AG04449 (cell line): ENCODE results near the gene GBX1.
A peak's percentile ranks its signal among the peaks of the same experiment; 100 is the strongest.

Experiments used
- CTCF ChIA-PET: fragments of 350-600 bp; formaldehyde crosslinking; extraction: SDS; loops from one replicate; lab custom pipeline; 2021; ENCODE audit warnings: antibody characterized with exemption; lab: Yijun Ruan, JAX
- POLR2A ChIA-PET: fragments of 400-600, 350-600 bp; formaldehyde crosslinking; extraction: SDS; loops from one replicate; lab custom pipeline; 2020; ENCODE audit warnings: antibody characterized with exemption, inconsistent platforms; lab: Yijun Ruan, JAX
- DNase-seq: peaks from one replicate; pipeline ENCODE4 v3.0.0-alpha.2; 2010; ENCODE audit warnings: low read depth, low spot score
- H3K4me3 ChIP-seq: 2 replicates; pipeline ENCODE4 v1.5.1; 2011; ENCODE audit warnings: low read depth, mild to moderate bottlenecking, control low read depth, low read length
- CTCF ChIP-seq: IDR thresholded peaks from one replicate; pipeline ENCODE4 v1.5.1; 2011; ENCODE audit warnings: mild to moderate bottlenecking, moderate library complexity, low read length, control low read depth, inconsistent platforms; ENCODE audit not compliant: insufficient read depth; ENCODE audit errors: missing control alignments

Gene GBX1

GRCh38 chr7:151174246-151175046 lies 7.0 kb upstream of the GBX1 start:
- no peak for TF ChIP-seq CTCF
- CTCF ChIA-PET: interaction anchor here (1.0 to 4.2 kb wide), 7 partner anchors 8 to 112 kb away, joined by 3 to 19 read pairs (median 4); no protein-coding TSS in a partner anchor
- DNase-seq: no peak
- POLR2A ChIA-PET: no interaction called here
- no peak overlapping the region for H3K4me3 ChIP-seq

DNA sequence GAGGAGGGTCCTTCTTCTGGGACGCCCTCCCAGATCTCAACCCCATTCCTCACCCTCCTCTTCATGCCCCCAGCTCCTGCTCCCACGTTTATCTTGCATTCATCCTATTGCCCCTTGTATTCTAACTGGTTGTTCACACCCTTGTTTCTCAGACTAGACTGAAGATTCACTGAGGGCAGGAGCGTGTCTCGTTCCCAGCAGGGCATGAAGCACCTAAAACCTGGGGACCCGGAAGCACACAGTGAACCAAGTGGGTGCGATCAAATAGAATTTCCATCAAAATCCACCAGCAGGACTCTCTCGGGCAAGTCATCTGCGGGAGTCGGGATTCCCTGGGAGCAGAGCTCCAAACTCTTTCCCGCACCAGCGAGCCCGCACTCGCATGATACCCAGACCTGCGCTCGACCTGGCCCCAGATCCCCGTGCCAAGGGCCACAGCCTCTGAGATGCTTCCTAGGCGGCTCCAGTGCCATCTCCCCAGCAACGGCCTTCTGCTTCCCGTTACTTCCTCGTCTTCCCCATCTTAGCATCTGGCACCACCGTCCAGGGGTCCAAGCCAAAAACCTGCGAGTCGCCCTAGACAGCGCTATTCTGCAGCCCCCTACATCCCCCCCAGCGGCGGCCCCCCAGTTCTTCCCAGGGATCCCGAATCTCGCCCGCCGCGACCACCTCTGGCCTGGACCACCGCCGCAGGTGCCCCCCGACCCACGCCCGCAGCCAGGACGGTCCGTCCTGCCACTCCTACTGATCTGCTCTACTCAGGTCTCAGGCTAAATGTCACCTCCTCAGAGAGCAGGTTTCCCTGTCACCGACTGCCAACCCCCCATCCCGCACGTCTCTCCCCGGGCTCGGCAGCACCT lies 6.1 kb upstream of the GBX1 start:
- no peak overlapping the region for H3K4me3 ChIP-seq
- POLR2A ChIA-PET: no interaction called here
- no peak for TF ChIP-seq CTCF
- CTCF ChIA-PET: interaction anchor here (0.6 to 1.3 kb wide), 10 partner anchors 9 to 211 kb away, joined by 3 to 8 read pairs (median 3); no protein-coding TSS in a partner anchor
- DNase-seq: no peak

GRCh38 chr7:151172273-151173141 lies 5.0 kb upstream of the GBX1 start:
- no peak overlapping the region for H3K4me3 ChIP-seq
- ChIA-PET CTCF (interaction anchor here (0.6 to 1.3 kb wide), 32 partner anchors 8 to 274 kb away, joined by 3 to 29 read pairs (median 4); partner anchors contain the start of gene ASB10), POLR2A (no interaction called here)
- TF ChIP-seq CTCF: peak; percentile 100
- DNase-seq: no peak

- CTCF ChIA-PET: interaction anchor here (1.0 to 6.5 kb wide), 12 partner anchors 9 to 270 kb away, joined by 3 to 41 read pairs (median 7); no protein-coding TSS in a partner anchor
- TF ChIP-seq CTCF: no peak
- POLR2A ChIA-PET: interaction anchor here (0.6 kb wide), 1 partner anchor 83 kb away, joined by 3 read pairs; no protein-coding TSS in a partner anchor
These were observed 1.3 kb upstream of the GBX1 start for GRCh38 chr7:151168787-151169162.

GRCh38 chr7:151168003-151168786 lies 701 bp upstream of the GBX1 start:
- H3K4me3 ChIP-seq: no peak overlapping the region
- POLR2A ChIA-PET: no interaction called here
- no peak for DNase-seq
- CTCF ChIA-PET: interaction anchor here (0.6 to 6.5 kb wide), 11 partner anchors 9 to 204 kb away, joined by 3 to 41 read pairs (median 4); no protein-coding TSS in a partner anchor
- peak; percentile 51 for TF ChIP-seq CTCF

More at GRCh38 chr7:151168787-151169162, 1.3 kb upstream of the GBX1 start:
- no peak for DNase-seq
- H3K4me3 ChIP-seq: no peak overlapping the region
